ENCODE measurements around the gene CETN3.

The CETN3 gene

GRCh38 chr5:90409318-90410177, at the start of gene CETN3:
Gene CETN3 (minus strand): TSS chr5:90409756. CDS start chr5:90409661, 95 bp downstream.
- DNase-seq (ENCODE audit: low spot score): peak; percentile 99

- DNase-seq (ENCODE audit: low spot score): no peak
These were observed 37.4 kb upstream of the CETN3 start for GRCh38 chr5:90446961-90447360.

GRCh38 chr5:90440644-90441043, 31.1 kb upstream of the CETN3 start:
- DNase-seq (ENCODE audit: low spot score): no peak

GRCh38 chr5:90438100-90438499, 28.5 kb upstream of the CETN3 start:
- DNase-seq (ENCODE audit: low spot score): no peak

- DNase-seq (ENCODE audit: low spot score): no peak
These were observed 28.1 kb upstream of the CETN3 start for GRCh38 chr5:90437663-90438062.

GRCh38 chr5:90434116-90434714, 24.7 kb upstream of the CETN3 start:
- DNase-seq (ENCODE audit: low spot score): peak; percentile 48

- DNase-seq (ENCODE audit: low spot score): no peak
These were observed 14.7 kb upstream of the CETN3 start for GRCh38 chr5:90424245-90424644.

- no peak for DNase-seq (ENCODE audit: low spot score)
These were observed 11.6 kb upstream of the CETN3 start for GRCh38 chr5:90421136-90421535.

GRCh38 chr5:90418214-90418613, 8.7 kb upstream of the CETN3 start:
- DNase-seq (ENCODE audit: low spot score): no peak

- DNase-seq (ENCODE audit: low spot score): no peak
These were observed 714 bp upstream of the CETN3 start for GRCh38 chr5:90410178-90410762.

- DNase-seq (ENCODE audit: low spot score): peak; percentile 44
These were observed 812 bp downstream of the CETN3 start for GRCh38 chr5:90408571-90409317.

- DNase-seq (ENCODE audit: low spot score): no peak
These were observed 3.1 kb downstream of the CETN3 start for GRCh38 chr5:90406466-90406865.

- no peak for DNase-seq (ENCODE audit: low spot score)
These were observed 6.9 kb downstream of the CETN3 start for GRCh38 chr5:90402521-90403255.

- no peak for DNase-seq (ENCODE audit: low spot score)
These were observed 10.3 kb downstream of the CETN3 start for GRCh38 chr5:90399251-90399650.

- DNase-seq (ENCODE audit: low spot score): no peak
These were observed 10.8 kb downstream of the CETN3 start for GRCh38 chr5:90398726-90399125.

- DNase-seq (ENCODE audit: low spot score): no peak
These were observed 14.6 kb downstream of the CETN3 start for GRCh38 chr5:90395005-90395404.

- DNase-seq (ENCODE audit: low spot score): no peak
These were observed 18.6 kb downstream of the CETN3 start for GRCh38 chr5:90390928-90391327.

GRCh38 chr5:90390326-90390725, 19.2 kb downstream of the CETN3 start:
- no peak for DNase-seq (ENCODE audit: low spot score)

- DNase-seq (ENCODE audit: low spot score): no peak
These were observed 22.0 kb downstream of the CETN3 start for GRCh38 chr5:90387508-90387907.

- no peak for DNase-seq (ENCODE audit: low spot score)
These were observed 23.4 kb downstream of the CETN3 start for GRCh38 chr5:90386099-90386710.

- DNase-seq (ENCODE audit: low spot score): no peak
These were observed 25.2 kb downstream of the CETN3 start for GRCh38 chr5:90384389-90384788.

Data from cerebellar cortex (tissue), 1 donor.